HUES6 (cell line): ENCODE measurements around the gene GOLGA1.
"Not testable (repeated sequence)": the region's sequence is repeated elsewhere in the genome, so short reads cannot be mapped to it uniquely, and the experiment has no call there.

Experiments
- H3K27ac ChIP-seq: 2 replicates; pipeline ENCODE4 v1.7.0; 2013; ENCODE audit warnings: low read depth, mild to moderate bottlenecking, low read length, inconsistent platforms
- H3K27me3 ChIP-seq: 2 replicates; pipeline ENCODE4 v1.6.1; 2013; ENCODE audit warnings: low read length; ENCODE audit not compliant: control insufficient read depth, insufficient read depth
- H3K36me3 ChIP-seq: 2 replicates; pipeline ENCODE4 v1.6.1; 2013; ENCODE audit warnings: low read length; ENCODE audit not compliant: control insufficient read depth, insufficient read depth
- H3K4me1 ChIP-seq: 2 replicates; pipeline ENCODE4 v1.6.1; 2013; ENCODE audit warnings: low read length; ENCODE audit not compliant: control insufficient read depth, insufficient read depth
- H3K4me3 ChIP-seq: 2 replicates; pipeline ENCODE4 v1.5.1; 2013; ENCODE audit warnings: low read depth, low read length
- H3K9ac ChIP-seq: one replicate; pipeline ENCODE4 v1.6.1; 2013; ENCODE audit warnings: mild to moderate bottlenecking, low read length
- H3K9me3 ChIP-seq: 2 replicates; pipeline ENCODE4 v1.6.1; 2013; ENCODE audit warnings: low read depth, low read length; ENCODE audit not compliant: control insufficient read depth, insufficient read depth

The GOLGA1 gene

DNA sequence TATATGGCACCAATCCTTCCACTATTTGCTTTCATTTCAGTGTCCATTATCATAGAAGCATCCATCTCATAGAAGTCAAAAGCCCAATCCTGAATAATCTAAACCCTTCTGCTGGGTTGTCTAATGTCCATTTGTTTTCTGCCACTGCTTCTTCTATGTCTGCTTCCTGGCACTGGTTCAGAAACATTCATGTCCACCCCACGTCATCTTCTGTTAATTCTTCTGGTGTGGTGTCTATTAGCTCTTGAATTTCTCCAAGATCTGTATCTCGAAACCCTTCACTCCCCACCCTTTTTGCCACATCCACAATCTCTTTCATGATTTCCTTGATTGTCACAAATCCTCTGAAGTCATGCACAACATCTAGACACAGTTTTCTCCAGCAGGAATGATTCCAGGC, 23.2 kb upstream of the GOLGA1 start:
- no peak overlapping the region for H3K9ac ChIP-seq
- H3K9me3 ChIP-seq: no peaks in the 10 kb centered on the region
- no peaks in the 10 kb centered on the region for H3K4me1 ChIP-seq
- H3K4me3 ChIP-seq: no peak overlapping the region
- no peak overlapping the region for H3K27ac ChIP-seq
- peaks cover 8% of the 10 kb centered on the region; the same call in 1 of the 2 replicates for H3K36me3 ChIP-seq
- no peaks in the 10 kb centered on the region for H3K27me3 ChIP-seq

DNA sequence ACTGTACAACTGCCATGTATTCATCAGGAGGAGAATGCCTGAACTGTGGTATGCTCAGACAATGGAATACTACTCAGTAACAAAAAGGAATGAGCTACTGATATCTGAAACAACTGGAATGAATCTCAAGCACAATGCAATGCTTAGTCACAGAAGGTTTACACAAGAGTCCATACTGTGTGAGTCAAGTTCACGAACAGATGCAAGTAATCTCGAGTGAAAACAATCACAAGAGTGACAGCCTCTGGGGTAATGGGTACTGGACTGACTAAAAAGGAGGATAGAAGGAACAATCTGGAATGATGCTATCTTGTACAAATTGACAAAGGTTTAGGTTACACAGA, 19.5 kb upstream of the GOLGA1 start:
- H3K4me1 ChIP-seq: no peaks in the 10 kb centered on the region
- no peaks in the 10 kb centered on the region for H3K36me3 ChIP-seq
- H3K4me3 ChIP-seq: no peak overlapping the region
- no peak overlapping the region for H3K27ac ChIP-seq
- no peak overlapping the region for H3K9ac ChIP-seq
- H3K27me3 ChIP-seq: no peaks in the 10 kb centered on the region
- no peaks in the 10 kb centered on the region for H3K9me3 ChIP-seq

DNA sequence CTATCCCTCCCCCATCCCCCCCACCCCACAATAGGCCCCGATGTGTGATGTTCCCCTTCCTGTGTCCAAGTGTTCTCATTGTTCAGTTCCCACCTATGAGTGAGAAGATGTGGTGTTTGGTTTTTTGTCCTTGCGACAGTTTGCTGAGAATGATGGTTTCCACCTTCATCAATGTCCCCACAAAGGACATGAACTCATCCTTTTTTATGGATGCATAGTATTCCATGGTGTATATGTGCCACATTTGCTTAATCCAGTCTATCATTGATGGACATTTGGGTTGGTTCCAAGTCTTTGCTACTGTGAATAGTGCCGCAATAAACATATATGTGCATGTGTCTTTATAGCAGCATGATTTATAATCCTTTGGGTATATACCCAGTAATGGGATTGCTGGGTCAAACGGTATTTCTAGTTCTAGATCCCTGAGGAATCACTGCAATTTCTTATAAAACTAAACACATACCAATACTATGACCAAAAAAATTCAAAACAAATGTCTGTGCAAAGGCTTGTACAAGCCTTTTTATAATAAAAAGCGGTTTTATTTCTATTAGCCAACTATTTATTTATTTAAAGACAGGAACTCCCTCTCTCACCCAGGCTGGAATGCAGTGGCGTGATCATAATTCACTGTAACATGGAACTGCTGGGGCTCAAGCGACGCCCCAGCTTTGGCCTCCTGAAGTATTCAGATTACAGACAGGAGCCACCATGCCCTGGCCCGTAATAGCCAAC, 19.0 kb upstream of the GOLGA1 start:
- H3K27me3 ChIP-seq, H3K36me3 ChIP-seq, H3K4me1 ChIP-seq, H3K4me3 ChIP-seq, H3K9ac ChIP-seq, H3K9me3 ChIP-seq, H3K27ac ChIP-seq: not testable (repeated sequence)

DNA sequence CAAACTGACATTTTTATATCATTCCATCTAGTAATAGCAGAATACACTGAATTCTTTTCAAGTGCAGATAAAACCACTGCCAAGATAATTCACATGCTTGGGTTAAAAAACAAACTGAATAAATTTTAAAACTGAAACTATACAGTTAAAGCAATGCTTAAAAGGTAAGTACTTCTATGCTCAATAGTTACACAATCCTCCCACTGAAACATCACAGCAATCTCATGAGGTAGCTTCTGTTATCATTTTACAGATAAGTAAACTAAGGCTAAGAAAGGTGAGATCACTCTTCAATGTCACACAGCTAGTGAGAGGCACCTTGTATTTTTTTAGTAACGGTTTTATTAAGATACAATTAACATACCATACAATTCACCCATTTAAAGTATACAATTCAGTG, 13.4 kb upstream of the GOLGA1 start:
- Histone ChIP-seq H3K4me1 (no peaks in the 10 kb centered on the region), H3K27me3 (no peaks in the 10 kb centered on the region), H3K9me3 (no peaks in the 10 kb centered on the region), H3K9ac (no peak overlapping the region), H3K27ac (no peak overlapping the region), H3K36me3 (peaks cover 11% of the 10 kb centered on the region), H3K4me3 (no peak overlapping the region)

DNA sequence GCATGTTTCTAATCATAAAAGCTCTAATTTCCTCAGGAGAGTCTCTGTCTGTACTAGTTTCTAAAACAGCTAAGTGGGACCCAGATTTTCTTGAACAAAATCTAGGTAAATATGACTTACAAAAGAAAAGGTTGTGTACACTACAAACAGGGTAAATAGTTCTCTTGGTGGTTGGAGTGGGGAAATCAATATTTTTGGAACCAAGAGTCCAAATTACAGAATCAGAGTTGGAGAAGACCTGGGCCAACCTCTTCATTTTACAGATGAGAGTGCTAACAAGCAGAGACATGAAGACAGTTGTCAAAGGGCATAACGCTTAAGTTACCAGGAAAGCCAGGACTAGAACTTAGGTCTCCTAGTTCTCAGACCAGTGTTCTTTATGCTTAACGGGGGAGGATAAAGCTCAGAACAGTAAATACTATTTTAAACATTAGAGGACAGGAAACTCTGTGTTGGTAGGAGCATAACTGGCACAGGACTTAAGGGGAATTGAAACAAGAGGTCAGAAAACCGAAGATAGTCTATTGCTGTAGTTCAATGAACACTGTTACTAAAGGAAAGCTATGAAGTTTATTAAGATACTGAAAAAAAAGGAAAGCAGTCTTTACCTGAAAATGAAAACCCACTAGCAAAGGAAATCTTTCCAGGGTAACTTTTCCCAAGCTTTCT, 9.3 kb upstream of the GOLGA1 start:
- no peaks in the 10 kb centered on the region for H3K27me3 ChIP-seq
- H3K4me1 ChIP-seq: no peaks in the 10 kb centered on the region
- H3K4me3 ChIP-seq: no peak overlapping the region
- no peaks in the 10 kb centered on the region for H3K9me3 ChIP-seq
- H3K27ac ChIP-seq: no peak overlapping the region
- no peak overlapping the region for H3K9ac ChIP-seq
- peaks cover 11% of the 10 kb centered on the region for H3K36me3 ChIP-seq

DNA sequence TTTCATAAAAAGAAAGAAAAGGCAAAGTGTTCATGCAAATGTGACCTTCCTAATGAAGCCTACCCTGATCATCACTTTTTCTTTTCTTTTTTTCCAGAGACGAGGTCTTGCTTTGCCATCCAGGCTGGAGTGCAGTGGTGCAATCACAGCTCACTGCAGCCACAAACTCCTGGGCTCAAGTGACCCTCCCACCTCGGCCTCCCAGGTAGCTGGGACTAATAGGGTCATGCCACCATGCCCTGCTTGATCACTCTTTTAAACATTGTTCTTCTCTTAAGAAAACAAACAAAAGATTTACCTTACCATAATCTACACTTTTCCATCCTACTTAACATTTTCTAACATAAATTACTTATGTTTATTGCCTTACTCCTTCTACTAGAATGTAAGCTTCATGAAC, 8.5 kb upstream of the GOLGA1 start:
- no peak overlapping the region for H3K4me3 ChIP-seq
- H3K4me1 ChIP-seq: no peaks in the 10 kb centered on the region
- peaks cover 11% of the 10 kb centered on the region for H3K36me3 ChIP-seq
- no peaks in the 10 kb centered on the region for H3K9me3 ChIP-seq
- H3K9ac ChIP-seq: no peak overlapping the region
- no peaks in the 10 kb centered on the region for H3K27me3 ChIP-seq
- no peak overlapping the region for H3K27ac ChIP-seq

DNA sequence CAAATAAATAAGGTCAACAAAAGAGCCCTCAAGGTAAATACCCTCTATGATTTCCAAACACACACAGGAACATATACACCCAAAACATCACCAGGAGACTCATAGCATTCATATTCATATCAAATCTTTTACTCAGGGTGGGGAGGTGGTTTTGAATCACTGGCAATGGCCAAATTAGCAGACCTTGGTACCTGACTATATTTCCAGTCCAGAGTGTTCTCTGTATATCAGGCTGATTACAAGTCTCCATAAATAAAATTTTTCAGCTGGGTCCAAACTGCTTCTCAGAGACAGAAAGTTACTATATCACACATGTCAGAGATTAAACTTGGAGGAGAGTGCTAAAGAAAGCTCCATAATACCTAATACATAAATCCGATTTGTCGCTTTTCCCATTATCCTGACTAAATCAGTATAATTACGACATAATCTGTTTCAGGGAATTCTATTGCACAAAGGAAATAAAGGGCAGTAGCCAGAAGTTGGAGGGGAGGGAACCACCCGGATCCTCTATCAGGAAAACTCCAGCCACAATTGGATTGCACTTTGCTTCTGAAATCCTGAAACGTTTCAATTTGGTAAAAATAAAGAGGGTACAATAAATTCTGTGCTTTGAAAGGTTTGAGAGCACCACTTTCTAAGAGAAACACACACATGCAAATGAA, 7.0 kb upstream of the GOLGA1 start:
- no peak overlapping the region for H3K9ac ChIP-seq
- H3K4me3 ChIP-seq: no peak overlapping the region
- no peaks in the 10 kb centered on the region for H3K27me3 ChIP-seq
- no peak overlapping the region for H3K27ac ChIP-seq
- H3K4me1 ChIP-seq: no peaks in the 10 kb centered on the region
- peaks cover 11% of the 10 kb centered on the region for H3K36me3 ChIP-seq
- H3K9me3 ChIP-seq: no peaks in the 10 kb centered on the region

DNA sequence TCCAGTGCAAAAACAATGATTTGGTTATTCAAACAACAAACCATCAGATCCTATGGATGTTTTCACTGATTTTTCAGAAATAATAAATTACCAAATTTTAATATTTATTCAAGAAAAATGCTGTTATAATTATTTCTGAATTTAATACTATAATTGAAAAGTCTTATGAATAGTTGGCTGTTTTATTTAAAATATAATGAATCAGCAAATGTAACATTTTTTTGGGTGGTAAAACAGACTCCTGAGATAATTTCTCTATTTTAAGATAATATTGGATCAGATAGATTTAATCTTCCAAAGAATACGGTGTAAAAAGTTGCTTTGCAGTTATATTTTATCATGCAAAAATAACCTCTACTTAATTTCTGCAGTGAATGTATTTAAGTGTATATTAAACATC, 5.3 kb upstream of the GOLGA1 start:
- Histone ChIP-seq H3K9ac (no peak overlapping the region), H3K4me1 (peaks cover 3% of the 10 kb centered on the region; the same call in 1 of the 2 replicates), H3K27ac (no peak overlapping the region), H3K4me3 (no peak overlapping the region), H3K9me3 (no peaks in the 10 kb centered on the region), H3K36me3 (no peaks in the 10 kb centered on the region), H3K27me3 (no peaks in the 10 kb centered on the region)

DNA sequence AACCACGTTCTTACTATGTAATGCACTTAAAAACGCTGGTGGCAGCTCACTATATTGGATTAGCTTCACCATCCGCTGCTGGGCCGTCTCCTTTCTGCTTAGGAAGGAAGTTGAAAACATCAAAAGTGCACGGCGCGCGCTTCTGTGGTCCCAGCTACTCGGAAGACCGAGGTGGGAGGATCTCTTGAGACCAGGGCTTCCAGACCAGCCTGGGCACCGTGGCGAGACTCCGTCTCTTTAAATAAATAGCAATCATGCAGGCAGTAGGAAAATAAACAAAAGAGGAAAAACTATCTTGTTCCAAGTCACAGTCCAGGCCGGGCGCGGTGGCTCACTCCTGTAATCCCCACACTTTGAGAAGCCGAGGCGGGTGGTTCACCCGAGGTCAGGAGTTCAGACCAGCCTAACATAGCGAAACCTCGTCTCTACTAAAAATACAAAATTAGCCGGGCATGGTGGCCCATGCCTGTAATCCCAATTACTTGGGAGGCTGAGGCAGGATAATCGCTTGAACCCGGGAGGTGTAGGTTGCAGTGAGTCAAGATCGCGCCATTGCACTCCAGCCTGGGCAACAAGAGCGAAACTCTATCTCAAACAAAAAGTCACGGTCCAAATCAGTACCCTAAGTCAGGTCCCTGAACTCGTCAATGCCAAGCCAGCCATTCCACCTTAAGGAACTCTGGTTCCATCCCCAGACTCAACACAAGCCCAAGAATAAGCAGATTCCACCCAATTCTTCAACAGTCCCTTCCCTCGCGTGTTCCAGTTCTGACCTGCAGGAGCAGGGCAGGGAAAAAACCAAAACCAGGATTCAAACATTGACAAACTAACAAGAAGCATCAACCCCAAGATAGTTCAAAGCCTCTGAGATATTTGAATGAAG, 1.0 kb upstream of the GOLGA1 start:
- Histone ChIP-seq H3K9me3 (no peaks in the 10 kb centered on the region), H3K36me3 (no peaks in the 10 kb centered on the region), H3K27me3 (no peaks in the 10 kb centered on the region), H3K4me1 (peaks cover 9% of the 10 kb centered on the region), H3K27ac (peak overlapping the region; percentile 58; the same call in 1 of the 2 replicates), H3K9ac (peak overlapping the region; percentile 89), H3K4me3 (peak overlapping the region; percentile 100)

DNA sequence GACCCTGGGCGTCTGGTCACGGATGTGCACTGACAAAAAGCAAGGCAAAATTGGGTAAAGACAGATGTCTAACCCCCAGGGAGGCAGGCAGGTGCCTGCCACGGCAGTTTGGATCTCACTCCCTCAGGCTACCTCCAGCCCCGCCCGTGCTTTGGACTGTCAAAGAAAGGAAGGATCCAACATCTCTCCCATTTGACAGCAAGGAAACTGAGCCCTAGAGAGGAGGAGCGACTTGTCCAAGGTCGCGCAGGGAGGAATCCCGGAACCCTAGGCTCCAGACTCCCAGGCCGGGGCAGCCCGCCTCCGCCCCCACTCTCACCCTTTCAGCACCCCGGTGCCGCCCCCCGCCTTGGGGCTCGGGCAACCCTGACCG, 376 bp downstream of the GOLGA1 start:
- H3K4me1 ChIP-seq: peaks cover 9% of the 10 kb centered on the region
- H3K9ac ChIP-seq: peak overlapping the region; percentile 73
- peak overlapping the region; percentile 35; the same call in 1 of the 2 replicates for H3K27ac ChIP-seq
- H3K9me3 ChIP-seq: no peaks in the 10 kb centered on the region
- no peaks in the 10 kb centered on the region for H3K36me3 ChIP-seq
- no peaks in the 10 kb centered on the region for H3K27me3 ChIP-seq
- peak overlapping the region; percentile 100 for H3K4me3 ChIP-seq
